ENCODE results near the gene FAM81A.

The FAM81A gene

GRCh38 chr15:59432389-59432788 is 5.6 kb upstream of the FAM81A start:
- DNase-seq: no peak
- no peak for ATAC-seq (ENCODE audit: insufficient read depth, low read depth)
- no peak overlapping the region for H3K4me3 ChIP-seq (ENCODE audit: low read depth in 1 of 2, low read length in 2 of 2)

GRCh38 chr15:59434481-59434880 is 3.5 kb upstream of the FAM81A start:
- no peak overlapping the region for H3K4me2 ChIP-seq (ENCODE audit: insufficient read depth, low read length)
- ATAC-seq (ENCODE audit: insufficient read depth, low read depth): no peak
- no peaks in the 10 kb centered on the region for H3K36me3 ChIP-seq (ENCODE audit: insufficient read depth, low read length)
- TF ChIP-seq EZH2 (IDR thresholded peaks at IDR 0.05; ENCODE audit: borderline replicate concordance, low read depth, low read length, severe bottlenecking) (no peak), CTCF (IDR thresholded peaks at IDR 0.05; ENCODE audit: borderline replicate concordance, extremely low read depth, low read length, poor library complexity, severe bottlenecking) (no peak)
- H4K20me1 ChIP-seq (ENCODE audit: insufficient read depth, low read length): 0 out of 2 replicates have a peak, but pooled peaks cover 4% of the 10 kb centered on the region
- no peak overlapping the region for H3K27ac ChIP-seq (ENCODE audit: low read length)
- no peak overlapping the region for H2AFZ ChIP-seq (ENCODE audit: low read depth, low read length)
- no peak overlapping the region for H3K9ac ChIP-seq (ENCODE audit: low read depth, low read length)
- H3K79me2 ChIP-seq (ENCODE audit: insufficient read depth, low read length): no peaks in the 10 kb centered on the region
- H3K9me3 ChIP-seq (ENCODE audit: insufficient read depth, low read length, severe bottlenecking): no peaks in the 10 kb centered on the region
- H3K4me3 ChIP-seq (ENCODE audit: low read depth in 1 of 2, low read length in 2 of 2): no peak overlapping the region
- no peak for DNase-seq
- peaks cover 12% of the 10 kb centered on the region for H3K4me1 ChIP-seq (ENCODE audit: insufficient read depth, low read length)
- peaks cover 12% of the 10 kb centered on the region for H3K27me3 ChIP-seq (ENCODE audit: insufficient read depth, low read length, poor library complexity)

More at GRCh38 chr15:59432389-59432788, 5.6 kb upstream of the FAM81A start:
- H3K4me2 ChIP-seq (ENCODE audit: insufficient read depth, low read length): no peak overlapping the region
- H3K4me1 ChIP-seq (ENCODE audit: insufficient read depth, low read length): peaks cover 3% of the 10 kb centered on the region
- H3K79me2 ChIP-seq (ENCODE audit: insufficient read depth, low read length): no peaks in the 10 kb centered on the region
- H3K36me3 ChIP-seq (ENCODE audit: insufficient read depth, low read length): no peaks in the 10 kb centered on the region
- H3K9me3 ChIP-seq (ENCODE audit: insufficient read depth, low read length, severe bottlenecking): no peaks in the 10 kb centered on the region
- 0 out of 2 replicates have a peak, but pooled peaks cover 3% of the 10 kb centered on the region for H4K20me1 ChIP-seq (ENCODE audit: insufficient read depth, low read length)
- TF ChIP-seq EZH2 (IDR thresholded peaks at IDR 0.05; ENCODE audit: borderline replicate concordance, low read depth, low read length, severe bottlenecking) (no peak), CTCF (IDR thresholded peaks at IDR 0.05; ENCODE audit: borderline replicate concordance, extremely low read depth, low read length, poor library complexity, severe bottlenecking) (no peak)
- no peak overlapping the region for H3K27ac ChIP-seq (ENCODE audit: low read length)
- H3K27me3 ChIP-seq (ENCODE audit: insufficient read depth, low read length, poor library complexity): peaks cover 3% of the 10 kb centered on the region
- no peak overlapping the region for H2AFZ ChIP-seq (ENCODE audit: low read depth, low read length)
- no peak overlapping the region for H3K9ac ChIP-seq (ENCODE audit: low read depth, low read length)

GRCh38 chr15:59436774-59437141 is 1.2 kb upstream of the FAM81A start:
- DNase-seq: no peak
- H3K27me3 ChIP-seq (ENCODE audit: insufficient read depth, low read length, poor library complexity): peaks cover 16% of the 10 kb centered on the region
- H3K9me3 ChIP-seq (ENCODE audit: insufficient read depth, low read length, severe bottlenecking): no peaks in the 10 kb centered on the region
- peaks cover 12% of the 10 kb centered on the region for H3K4me1 ChIP-seq (ENCODE audit: insufficient read depth, low read length)
- TF ChIP-seq EZH2 (IDR thresholded peaks at IDR 0.05; ENCODE audit: borderline replicate concordance, low read depth, low read length, severe bottlenecking): no peak
- no peak for TF ChIP-seq CTCF (IDR thresholded peaks at IDR 0.05; ENCODE audit: borderline replicate concordance, extremely low read depth, low read length, poor library complexity, severe bottlenecking)
- H3K27ac ChIP-seq (ENCODE audit: low read length): no peak overlapping the region
- no peaks in the 10 kb centered on the region for H3K79me2 ChIP-seq (ENCODE audit: insufficient read depth, low read length)
- H3K4me3 ChIP-seq (ENCODE audit: low read depth in 1 of 2, low read length in 2 of 2): no peak overlapping the region
- H2AFZ ChIP-seq (ENCODE audit: low read depth, low read length): no peak overlapping the region
- no peaks in the 10 kb centered on the region for H3K36me3 ChIP-seq (ENCODE audit: insufficient read depth, low read length)
- no peak overlapping the region for H3K9ac ChIP-seq (ENCODE audit: low read depth, low read length)
- H4K20me1 ChIP-seq (ENCODE audit: insufficient read depth, low read length): 0 out of 2 replicates have a peak, but pooled peaks cover 4% of the 10 kb centered on the region
- no peak overlapping the region for H3K4me2 ChIP-seq (ENCODE audit: insufficient read depth, low read length)
- no peak for ATAC-seq (ENCODE audit: insufficient read depth, low read depth)
